GM12875 (cell line): ENCODE measurements around the gene RUNX2.
"Not testable (repeated sequence)": the region's sequence is repeated elsewhere in the genome, so short reads cannot be mapped to it uniquely, and the experiment has no call there.

Experiments used
- H3K4me3 ChIP-seq: one replicate; pipeline ENCODE4 v1.5.1; 2011; ENCODE audit warnings: low read depth, low read length, control low read depth
- CTCF ChIP-seq: IDR thresholded peaks from 2 replicates; pipeline ENCODE4 v1.5.1; 2011; ENCODE audit warnings: low read depth, mild to moderate bottlenecking, control low read depth, inconsistent platforms, low read length, moderate library complexity, borderline replicate concordance; ENCODE audit not compliant: insufficient read depth

The RUNX2 gene

DNA sequence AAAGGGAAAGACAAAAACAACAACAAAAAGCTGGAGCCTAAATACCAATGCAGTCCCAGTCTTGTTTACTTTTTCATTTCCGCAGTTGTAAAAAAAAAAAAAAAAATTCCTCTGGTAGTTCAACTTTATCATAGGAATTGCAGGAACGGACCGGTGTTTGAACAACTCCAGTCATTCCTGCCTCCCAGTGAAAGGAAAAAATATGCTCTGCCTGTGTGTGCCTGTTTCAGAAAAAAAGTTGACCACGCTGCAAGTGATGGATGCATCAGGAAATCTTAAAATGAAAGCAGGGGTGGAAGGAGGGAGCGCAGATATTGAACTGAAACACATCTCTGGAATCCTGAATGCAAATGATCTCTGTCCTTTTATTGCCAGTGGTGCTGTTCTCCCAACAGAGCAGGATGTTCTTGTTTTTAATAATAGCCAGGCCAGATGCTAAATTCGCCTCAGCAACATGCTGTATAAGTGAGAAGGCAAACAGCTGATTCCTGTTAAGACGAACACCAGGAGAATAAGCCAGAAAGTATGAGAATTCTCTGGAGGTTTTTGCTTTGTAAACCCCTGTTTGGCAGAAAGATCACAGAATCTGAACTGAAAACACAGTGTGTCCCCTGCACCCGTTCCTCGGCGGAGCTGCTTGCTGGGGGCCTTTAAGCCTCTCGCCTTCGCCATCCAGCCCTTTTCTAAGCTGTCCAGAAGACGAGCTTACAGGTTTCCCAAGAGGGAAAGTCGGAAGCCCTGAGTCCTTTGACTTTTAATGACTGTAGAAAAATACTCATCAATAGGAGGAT is 228.0 kb downstream of the RUNX2 start:
- no peak for TF ChIP-seq CTCF
- H3K4me3 ChIP-seq: no peak overlapping the region

- no peak for TF ChIP-seq CTCF
These were observed 228.7 kb downstream of the RUNX2 start for GRCh38 chr6:45556828-45557227.

GRCh38 chr6:45557454-45557853 is 229.3 kb downstream of the RUNX2 start:
- TF ChIP-seq CTCF: no peak
- H3K4me3 ChIP-seq: no peak overlapping the region

More at GRCh38 chr6:45556828-45557227, 228.7 kb downstream of the RUNX2 start:
- H3K4me3 ChIP-seq: no peak overlapping the region

- TF ChIP-seq CTCF: no peak
- H3K4me3 ChIP-seq: no peak overlapping the region
These were observed 230.7 kb downstream of the RUNX2 start for GRCh38 chr6:45558858-45559257.

- H3K4me3 ChIP-seq: not testable (repeated sequence)
These were observed 232.2 kb downstream of the RUNX2 start for GRCh38 chr6:45560321-45560820.

DNA sequence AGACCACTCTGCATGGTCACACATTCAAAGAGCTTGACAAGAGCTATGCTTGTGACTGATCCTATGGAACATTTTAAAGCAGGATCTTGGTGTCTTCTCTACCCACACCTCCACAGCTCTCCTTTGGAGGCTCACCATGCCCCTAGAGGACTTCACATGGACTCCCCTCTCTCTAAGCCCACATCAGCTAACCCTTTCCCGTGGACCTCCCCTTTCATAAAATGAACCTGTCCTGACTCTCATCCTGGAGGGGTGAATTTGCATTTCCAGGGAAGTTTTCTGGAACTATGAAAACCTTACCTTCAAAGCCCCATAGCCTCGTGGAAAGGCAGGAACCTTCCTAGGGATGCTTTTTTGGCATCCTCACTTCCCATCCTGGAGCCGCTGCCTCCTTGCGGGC is 234.0 kb downstream of the RUNX2 start:
- TF ChIP-seq CTCF: no peak
- H3K4me3 ChIP-seq: no peak overlapping the region

GRCh38 chr6:45563041-45563440 is 234.9 kb downstream of the RUNX2 start:
- TF ChIP-seq CTCF: no peak
- no peak overlapping the region for H3K4me3 ChIP-seq
